NOMO-1 treated with dmso at 0.1 percent for 144 hours (cell line): ENCODE results near the gene KCNMA1.

Experiments used
- DNase-seq: peaks from one replicate; lab custom pipeline; 2025; ENCODE audit not compliant: unreplicated experiment; lab: John Stamatoyannopoulos, UW

Gene KCNMA1

DNA sequence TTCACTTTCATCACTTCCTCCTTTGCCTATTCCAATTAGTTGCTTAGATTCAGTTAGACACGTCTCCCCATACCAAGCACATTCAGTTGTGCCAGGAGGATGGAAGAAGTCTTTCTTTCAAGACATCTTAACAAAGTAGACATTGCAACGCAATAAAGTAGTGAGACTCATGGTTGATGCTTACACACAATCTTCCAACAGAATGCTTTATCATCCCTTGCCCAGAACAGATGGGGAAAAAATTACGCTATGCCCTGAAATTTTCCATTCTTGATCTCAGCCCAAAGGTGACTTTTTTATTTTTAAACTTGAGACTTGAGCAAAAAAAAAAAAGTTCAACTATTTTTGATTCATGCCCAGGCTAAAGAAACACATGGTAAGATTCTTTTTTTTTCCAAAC, 74.9 kb downstream of the KCNMA1 start:
- DNase-seq: no peak

DNA sequence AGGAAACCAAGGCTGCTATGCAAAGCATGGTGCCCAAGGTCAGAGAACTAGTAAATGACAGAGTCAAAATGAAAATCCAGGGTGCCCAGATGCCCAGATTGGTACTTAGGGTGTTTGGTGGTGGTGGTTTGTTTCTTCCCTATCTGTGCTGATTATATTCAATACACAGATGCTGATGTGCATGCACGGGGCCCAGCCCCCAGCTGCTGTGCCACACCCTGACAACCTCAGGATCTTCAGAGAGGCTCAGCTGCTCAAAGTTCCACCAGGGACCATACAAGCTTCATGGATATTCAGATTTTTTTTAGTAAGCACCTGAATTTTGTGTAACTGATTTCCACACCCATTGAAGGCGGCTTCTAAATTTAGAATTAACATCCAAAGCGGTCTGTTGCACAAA, 75.6 kb downstream of the KCNMA1 start:
- DNase-seq: no peak

DNA sequence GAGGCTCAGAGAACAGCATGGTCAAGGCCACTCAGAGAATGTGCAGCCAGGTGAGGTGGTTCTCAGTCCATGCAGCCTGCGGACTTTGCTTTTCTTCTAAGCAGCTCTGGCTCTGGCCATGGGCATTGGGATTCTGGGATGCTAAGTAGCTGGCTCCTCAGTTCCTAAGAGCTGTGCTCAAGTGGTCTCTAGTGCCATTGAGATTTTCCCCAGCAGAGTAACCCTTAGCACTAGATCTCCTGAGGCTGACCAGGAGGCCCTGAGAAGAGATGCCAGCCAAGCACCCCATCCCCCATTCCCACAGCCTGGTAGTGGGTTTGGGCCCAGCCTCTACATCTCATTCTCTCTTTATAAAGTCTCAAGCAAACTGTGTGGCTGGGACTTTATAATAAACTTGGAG, 77.1 kb downstream of the KCNMA1 start:
- no peak for DNase-seq

DNA sequence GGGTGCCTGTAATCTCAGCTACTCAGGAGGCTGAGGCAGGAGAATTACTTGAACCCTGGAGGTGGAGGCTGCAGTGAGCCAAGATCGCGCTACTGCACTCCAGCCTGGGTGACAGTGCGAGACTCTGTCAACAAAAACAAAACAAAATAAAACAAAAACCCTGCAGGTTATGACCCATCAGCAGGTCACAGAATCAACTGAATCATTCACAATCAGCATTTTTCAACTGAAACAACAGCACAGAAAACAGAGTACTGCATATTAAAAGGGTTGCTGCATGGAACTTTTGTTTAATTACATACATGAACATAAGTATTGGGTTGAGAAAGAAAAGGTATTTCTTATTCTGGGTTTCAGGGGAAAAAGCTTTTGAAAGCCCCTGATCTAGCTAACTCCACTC, 77.6 kb downstream of the KCNMA1 start:
- no peak for DNase-seq

DNA sequence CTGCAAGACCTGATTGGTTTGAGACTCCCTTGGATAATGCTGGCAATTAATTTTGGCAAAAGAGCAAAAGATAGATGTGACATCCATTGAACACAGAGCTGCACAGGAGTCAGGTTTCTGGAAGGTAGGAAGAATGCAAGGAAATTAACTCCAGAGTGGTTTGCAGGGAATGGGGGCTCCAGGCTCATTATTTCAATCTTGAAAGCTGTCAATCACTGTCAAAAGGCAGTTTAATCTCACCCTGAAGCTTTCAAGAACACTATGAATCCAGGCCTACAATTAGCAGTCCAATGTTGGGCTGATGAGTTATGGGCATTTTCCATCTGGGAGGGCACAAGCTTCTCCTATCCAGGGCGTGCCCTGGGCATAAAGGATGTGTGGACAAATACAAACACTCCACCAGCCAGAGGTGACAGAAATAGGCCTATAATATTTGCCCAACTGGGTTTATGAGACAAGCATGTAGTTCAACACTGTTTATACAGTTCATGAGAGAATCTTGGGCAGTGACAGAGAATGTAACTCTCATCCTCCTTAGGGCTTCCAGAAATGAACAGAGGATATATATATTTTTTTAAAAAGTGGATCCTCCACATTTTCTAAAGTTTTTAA, 80.5 kb downstream of the KCNMA1 start:
- no peak for DNase-seq

DNA sequence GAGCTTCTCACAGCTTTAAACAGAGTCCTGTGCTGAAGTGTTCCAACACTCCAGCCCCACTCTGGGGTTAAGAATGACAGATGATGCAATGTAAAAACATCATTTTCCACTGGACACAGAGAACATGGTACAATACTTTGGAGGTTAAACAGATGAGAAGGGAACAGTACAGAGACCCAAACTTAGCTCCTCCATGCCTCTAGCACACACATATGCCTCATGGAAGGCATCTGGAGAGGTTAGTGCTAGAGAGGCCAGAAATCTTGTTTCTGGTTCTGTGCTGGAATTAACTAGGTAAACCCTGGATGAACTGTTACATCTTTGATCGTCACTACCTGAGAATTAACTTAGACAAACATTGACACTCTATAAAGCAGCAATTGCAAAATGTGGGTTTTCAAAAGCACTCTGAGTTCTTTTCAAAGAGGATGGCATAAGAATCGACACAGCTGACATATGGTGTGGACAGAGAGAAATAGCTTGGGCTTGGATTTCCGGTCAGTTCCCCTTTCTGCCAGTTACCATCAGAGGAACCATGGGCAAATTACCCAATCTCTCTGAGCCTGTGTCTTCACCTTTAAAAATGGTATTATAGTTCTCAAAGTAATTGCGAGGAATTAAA, 81.9 kb downstream of the KCNMA1 start:
- DNase-seq: no peak

DNA sequence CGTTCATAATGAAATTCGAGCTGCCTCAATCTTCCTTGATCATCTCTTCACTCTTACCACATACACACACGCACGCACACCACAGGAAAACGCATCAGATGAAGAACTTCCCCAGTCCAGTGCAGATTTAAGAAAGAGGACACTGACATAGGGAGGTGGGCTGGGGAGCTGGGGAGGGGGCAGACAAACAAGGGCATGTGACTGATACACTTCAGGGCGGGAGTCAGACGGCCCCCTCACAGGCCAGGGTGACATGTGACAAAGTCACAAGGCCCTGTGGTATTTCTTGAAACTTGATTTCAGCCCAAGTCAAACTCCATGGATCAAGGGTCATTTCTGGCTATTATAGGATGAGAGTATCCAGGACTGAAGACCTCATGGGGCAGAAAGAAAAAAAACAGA, 82.6 kb downstream of the KCNMA1 start:
- no peak for DNase-seq

DNA sequence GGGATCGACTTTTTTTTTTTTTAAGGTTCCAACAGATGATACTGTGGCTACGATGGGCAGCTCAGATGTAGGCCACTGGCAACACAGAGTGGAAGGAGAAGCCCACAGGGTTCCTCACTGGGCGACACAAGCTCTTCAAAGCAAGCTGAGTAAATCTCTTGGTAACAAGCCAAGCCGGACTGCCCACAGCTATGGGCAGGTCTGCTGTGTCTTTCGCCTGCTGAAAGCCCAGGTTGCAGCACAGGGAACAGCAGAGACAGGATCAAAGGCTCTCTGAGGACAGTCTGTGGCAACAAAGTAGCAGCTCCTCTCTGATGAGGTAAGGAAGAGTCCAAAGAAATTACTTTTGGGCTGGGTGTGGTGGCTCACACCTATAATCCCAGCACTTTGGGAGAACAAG, 83.6 kb downstream of the KCNMA1 start:
- no peak for DNase-seq

DNA sequence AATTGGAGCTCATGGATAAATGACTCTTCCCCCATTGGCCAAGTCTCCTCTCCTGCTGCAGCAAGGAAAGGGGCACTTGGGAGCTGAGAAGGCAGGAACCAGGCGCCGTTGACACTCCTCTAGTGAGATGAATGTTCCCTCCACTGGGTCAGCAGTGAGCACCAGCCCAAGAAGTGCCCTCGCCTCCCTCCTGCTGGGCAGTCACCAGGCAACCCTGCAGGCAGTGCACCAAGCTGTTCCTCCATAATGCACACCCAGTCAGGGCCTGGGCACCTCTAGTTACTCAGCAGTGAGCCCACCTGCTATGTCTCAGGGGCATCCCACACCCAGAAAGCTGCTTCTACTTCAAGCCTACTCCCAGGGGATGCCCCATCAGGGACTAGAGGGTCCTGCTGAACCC, 84.3 kb downstream of the KCNMA1 start:
- DNase-seq: no peak

DNA sequence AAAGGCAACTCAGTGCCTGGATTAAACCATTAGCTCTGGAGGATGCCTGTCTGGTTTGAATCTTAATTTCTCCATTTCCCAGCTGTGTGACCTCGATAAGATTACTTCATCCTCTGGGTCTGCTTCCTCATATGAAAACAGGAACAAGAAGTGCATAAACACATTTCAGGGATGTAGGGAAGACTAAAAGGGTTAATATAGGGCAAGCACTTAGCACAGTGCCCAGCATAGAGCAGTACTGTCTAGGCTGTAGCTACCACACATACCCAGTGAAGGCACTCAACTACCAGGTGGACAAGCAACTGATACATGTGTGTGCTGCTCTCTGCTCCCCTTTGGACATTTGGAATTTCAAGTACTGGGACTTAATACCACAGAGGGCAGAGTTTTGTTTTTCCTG, 85.4 kb downstream of the KCNMA1 start:
- no peak for DNase-seq

DNA sequence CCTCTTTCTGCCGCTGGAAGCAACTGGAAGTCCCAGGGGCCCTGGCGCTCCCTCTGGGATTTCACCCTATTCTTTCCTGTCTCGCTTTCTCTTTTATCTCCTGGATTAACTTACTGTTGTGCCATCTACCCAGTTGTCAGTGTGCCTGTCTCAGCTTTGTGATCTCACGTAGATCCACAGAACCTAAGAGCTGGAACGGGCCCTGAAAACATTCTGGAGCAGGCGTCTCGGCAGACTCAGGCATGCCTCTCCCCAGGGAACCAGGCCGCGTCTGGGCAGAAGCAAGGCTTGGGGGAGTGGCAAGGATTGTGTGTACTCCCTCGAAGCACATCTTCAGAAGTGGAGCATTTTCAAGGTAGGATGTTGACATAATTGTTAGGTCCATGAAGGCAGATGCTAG, 87.2 kb downstream of the KCNMA1 start:
- no peak for DNase-seq

DNA sequence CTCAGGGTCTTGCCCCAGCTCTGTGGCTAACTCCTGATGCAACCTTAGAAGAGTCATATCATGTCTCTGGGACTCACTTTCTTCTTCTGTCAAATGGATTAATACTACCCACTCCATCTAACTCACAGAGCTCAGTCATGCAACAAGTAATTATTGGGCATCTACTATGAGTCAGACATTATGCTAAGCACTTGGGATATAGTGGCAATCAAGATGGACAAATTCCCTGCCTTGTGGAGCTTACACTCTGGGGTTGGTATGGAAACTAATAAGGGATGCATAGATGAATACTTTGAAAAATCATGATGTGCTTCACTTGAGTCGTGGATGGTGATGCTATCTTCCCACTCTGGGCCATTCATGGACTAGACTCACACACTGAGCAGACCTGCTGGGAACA, 88.9 kb downstream of the KCNMA1 start:
- DNase-seq: no peak

DNA sequence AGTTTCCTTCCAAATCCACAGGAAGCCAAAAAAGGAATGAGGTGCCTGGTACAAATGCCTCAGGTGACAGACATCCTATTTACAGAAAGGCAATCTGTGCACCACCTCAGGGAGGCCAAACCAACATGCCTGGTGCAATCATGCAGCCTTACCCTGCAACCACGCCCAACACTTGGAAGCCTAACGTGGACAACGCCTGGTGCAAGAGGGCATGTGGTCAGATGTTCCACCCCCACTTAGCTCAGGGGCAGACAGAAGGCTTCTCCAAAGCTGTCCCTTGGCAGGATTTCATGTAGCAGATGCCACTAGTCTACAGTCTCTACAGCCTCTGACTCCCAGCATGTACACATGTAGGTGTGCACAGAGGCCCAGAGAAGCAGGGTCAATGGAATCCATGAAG, 89.5 kb downstream of the KCNMA1 start:
- DNase-seq: no peak

DNA sequence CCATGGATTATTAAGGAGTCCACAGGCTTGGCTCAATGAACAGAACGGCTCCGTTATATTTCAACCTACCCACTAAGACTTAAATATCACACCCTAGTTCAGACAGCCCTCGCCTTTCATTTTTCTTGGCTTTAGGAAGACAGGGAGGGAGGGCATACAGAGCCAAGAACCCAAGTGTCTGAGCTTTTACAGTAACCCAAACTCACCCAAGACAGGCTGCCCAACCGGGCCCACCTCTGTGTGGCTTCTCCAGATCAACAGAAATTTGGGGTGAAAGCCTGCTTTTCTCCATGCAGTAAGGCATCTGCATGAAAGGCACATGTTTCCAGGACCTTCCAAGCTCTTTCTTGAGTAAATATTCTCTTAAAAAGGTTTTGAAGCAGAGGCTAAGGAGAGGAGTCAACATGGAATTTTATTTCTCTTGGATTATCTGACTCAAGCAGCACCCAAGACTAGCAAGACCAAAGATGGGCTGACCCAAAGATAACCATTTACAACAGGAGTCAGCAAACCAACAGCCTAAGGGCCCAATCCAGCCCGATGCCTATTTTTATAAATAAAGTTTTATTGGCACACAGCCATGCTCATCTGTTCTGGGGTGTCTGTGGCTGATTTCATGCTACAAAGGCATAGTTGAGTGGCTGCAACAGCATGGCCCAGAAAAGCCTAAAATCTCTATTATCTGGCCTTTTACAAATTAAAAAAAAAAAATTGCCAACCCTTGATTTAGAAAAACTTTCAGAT, 90.1 kb downstream of the KCNMA1 start:
- no peak for DNase-seq

DNA sequence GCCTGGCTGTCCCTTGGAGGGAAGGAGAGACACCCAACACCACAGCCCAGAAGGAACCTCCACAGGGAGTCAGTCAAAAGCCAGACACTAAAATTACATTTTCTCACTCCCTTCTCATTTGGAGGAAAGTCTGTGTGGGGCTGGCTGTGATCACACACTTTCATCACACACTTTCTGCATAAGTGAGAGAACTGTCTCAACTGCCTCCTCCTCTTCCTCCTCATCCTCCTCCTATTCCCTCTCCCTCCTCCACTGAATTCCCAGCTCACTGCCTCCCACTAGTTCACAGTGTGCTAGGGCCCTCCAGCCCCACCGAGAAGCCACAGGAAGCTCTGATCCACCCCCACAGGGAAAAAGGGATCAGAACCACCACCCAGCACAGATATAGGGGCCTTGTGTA, 91.6 kb downstream of the KCNMA1 start:
- DNase-seq: no peak

DNA sequence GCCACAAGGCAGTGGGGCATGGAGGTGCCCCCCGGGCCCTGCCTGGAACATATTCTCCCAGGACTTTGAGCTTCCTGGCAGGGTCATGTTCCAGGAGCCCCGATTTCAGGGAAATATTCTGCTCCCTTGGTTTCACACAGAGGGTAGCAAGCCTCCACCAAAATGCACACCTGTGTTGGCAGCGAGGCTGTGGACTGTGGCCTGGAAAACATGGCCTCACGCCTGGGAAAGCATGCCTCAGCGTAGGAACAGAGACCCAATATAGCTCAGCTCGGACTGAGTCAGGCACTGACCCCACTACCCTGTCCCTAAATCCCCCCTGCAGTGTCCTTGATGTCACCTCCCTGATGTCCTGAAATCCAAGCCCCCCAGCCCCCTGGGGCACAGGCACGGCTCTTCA, 92.0 kb downstream of the KCNMA1 start:
- no peak for DNase-seq

DNA sequence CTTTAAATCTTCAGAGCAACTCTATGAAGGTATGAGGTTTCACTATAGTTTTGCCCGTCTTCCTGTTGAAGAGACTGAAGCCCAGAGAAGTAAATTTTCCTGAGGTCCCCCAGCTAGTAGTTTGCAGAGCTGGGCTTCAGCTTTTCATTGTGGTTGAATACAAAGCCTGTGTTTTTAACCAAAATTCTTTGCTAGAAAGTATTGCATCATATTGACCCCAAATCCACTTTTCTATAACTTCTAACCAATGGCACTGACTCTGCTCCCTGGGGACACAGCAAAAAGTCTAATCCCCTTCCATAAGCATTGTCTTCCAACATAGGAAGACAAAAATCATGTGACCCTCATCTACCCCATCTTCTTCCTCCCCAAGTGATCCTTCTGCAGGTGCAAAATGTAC, 93.0 kb downstream of the KCNMA1 start:
- DNase-seq: no peak

DNA sequence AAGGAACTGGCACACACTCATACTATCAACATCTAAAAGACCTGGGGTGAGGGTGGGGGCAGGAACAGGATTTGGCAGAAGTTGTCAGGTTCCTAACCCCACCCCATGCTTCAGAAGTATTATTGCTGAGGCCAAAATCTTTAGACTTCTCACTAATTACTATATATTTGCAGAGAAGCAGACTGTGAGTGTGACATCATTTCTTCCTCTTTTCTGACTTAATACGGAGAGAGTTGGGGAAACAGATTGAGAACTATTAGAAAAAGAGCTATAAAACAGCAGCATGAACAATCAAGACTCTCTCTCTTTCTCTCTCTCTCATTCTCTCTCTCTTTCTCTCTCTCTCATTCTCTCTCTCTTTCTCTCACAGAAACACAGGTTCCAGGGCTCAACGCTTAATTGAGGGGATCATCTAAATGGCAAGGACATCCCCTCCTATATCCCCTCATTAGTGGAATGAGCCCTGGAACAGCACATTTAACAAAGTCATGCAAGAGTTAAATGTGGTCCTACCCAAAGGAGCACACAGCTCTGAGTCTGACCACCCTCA, 94.8 kb downstream of the KCNMA1 start:
- DNase-seq: no peak

DNA sequence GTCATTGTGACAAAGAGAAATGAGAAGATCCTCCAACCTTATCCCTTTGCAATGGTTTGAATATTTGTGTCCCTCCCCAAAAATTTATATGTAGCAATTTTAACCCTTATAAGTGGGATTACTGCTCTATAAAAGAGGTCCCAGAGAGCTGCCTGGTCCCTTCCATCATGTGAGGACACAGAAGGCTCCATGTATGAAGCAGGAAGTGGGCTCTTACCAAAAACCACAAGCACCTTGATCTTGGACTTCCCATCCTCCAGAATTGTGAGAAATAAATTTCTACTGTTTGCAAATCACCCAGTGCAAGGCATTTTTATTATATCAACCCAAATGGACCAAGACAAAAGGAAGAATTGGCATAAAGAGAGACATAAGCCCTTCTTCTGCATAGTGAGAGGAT, 95.7 kb downstream of the KCNMA1 start:
- no peak for DNase-seq

DNA sequence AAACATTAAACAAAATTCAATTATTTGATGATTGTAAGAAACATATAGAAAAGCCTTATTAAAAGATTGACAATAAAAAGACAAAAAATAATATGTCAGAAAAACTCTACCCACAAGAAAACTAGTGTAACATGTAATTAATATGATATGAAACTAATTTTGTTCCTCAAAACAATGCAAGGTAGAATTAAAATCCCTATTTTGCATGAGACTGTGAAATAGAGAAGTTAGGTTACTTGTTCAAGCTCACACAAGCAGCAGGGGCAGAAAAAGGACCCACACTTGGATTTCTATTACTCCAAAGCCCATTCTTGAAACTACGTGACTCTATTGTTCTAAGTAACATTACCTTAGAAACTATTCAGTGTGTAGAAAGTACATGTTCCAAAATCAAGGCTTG, 96.4 kb downstream of the KCNMA1 start:
- DNase-seq: no peak

DNA sequence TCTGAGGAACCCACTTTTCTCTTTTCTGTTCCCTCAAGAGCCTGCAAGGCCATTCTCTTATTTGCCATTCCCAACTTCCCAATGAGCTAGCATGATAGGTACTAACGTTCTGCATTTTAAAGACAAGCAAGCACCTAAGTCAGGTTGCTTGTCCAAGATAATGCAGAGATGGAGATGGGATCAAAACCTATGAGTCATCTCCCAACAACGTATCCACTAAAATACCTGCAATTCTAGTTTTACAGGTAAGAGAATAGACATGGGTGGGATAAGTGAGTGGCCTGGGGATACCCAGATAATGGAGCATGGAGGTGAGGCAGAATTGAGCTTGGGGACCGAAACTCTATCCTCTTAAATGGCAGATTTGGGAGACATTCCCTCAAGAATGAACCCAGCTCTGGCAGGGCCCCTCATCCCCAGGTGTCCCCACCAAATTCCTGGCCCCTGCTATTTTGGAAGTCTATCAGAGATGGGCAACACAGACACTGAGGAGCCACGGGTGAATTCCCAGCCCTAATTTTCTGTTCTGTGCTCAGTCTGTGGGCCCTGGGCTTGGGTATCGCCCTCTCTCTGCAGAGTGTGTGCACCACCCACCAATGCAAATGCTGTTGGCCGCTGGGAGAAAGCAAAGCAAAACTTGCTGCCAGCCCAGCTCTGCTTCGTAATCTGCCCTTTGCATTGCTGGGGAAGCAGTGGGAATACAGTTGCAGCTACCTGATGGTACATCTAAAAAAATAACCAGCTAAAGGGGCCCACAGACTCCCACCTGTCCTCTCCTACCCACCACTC, 98.3 kb downstream of the KCNMA1 start:
- DNase-seq: no peak
